CD14-positive monocyte (primary cell): ENCODE results near the gene CCDC182. TPM values are rescaled to one million over a fixed set of nuclear protein-coding genes. Genes with fewer than 3 reads are reported as not detected.

Experiments used
- DNase-seq, 3 donors: peaks; one replicate each; pipeline ENCODE4 v3.0.0-alpha.2; 2011 to 2022
- H2AFZ ChIP-seq: 2 replicates; pipeline ENCODE4 v1.6.0; 2012; ENCODE audit warnings: mild to moderate bottlenecking, low read depth, low read length, inconsistent platforms; ENCODE audit not compliant: insufficient read depth, poor library complexity, severe bottlenecking
- H3K27ac ChIP-seq, 2 donors: 1 replicate in 1 of 2; 2 replicates in 1 of 2; pipeline ENCODE4 v1.5.1; 2012 to 2013; ENCODE audit warnings: low read length in 2 of 2, control low read depth in 1 of 2, inconsistent platforms in 1 of 2, low read depth in 1 of 2, mild to moderate bottlenecking in 1 of 2
- H3K27me3 ChIP-seq, 2 donors: one replicate each; pipeline versions ENCODE4 v1.6.0 to v1.6.1; 2011 to 2013; ENCODE audit warnings: low read length in 2 of 2; ENCODE audit not compliant: control insufficient read depth in 2 of 2, insufficient read depth in 2 of 2
- H3K36me3 ChIP-seq, 2 donors: replicated peaks in 1 of 2; 1 replicate in 1 of 2; 2 replicates in 1 of 2; pipeline versions ENCODE4 v1.5.1 to v1.6.1; 2012 to 2013; ENCODE audit warnings: low read length in 2 of 2, control low read depth in 1 of 2, inconsistent platforms in 1 of 2, mild to moderate bottlenecking in 1 of 2; ENCODE audit not compliant: insufficient read depth in 2 of 2, control insufficient read depth in 1 of 2
- H3K4me1 ChIP-seq, 2 donors: 1 replicate in 1 of 2; 2 replicates in 1 of 2; pipeline versions ENCODE4 v1.5.1 to v1.6.1; 2012 to 2013; ENCODE audit warnings: low read length in 2 of 2, control low read depth in 1 of 2, inconsistent platforms in 1 of 2, mild to moderate bottlenecking in 1 of 2, moderate library complexity in 1 of 2; ENCODE audit not compliant: insufficient read depth in 2 of 2, control insufficient read depth in 1 of 2
- H3K4me2 ChIP-seq: replicated peaks from 2 replicates; pipeline ENCODE3; 2012; ENCODE audit warnings: low read length, moderate library complexity, mild to moderate bottlenecking; ENCODE audit not compliant: poor library complexity, severe bottlenecking; ENCODE audit errors: extremely low read depth
- H3K4me3 ChIP-seq, 3 experiments: fragments of 200-600 bp in 1 of 3; sonication (generic) in 1 of 3; replicated peaks in 1 of 3; 1 replicate in 2 of 3; 2 replicates in 1 of 3; pipeline ENCODE4 v1.5.1; 2011 to 2013; ENCODE audit warnings: low read length in 3 of 3, mild to moderate bottlenecking in 3 of 3, control low read depth in 2 of 3, low read depth in 2 of 3, inconsistent platforms in 1 of 3, moderate library complexity in 1 of 3
- H3K79me2 ChIP-seq: 2 replicates; pipeline ENCODE4 v1.6.0; 2012; ENCODE audit warnings: mild to moderate bottlenecking, control low read depth, inconsistent platforms, low read length, moderate library complexity; ENCODE audit not compliant: insufficient read depth
- H3K9ac ChIP-seq: 2 replicates; pipeline ENCODE4 v1.6.0; 2017; ENCODE audit warnings: low read length, mild to moderate bottlenecking; ENCODE audit not compliant: insufficient read depth, poor library complexity, severe bottlenecking
- H3K9me3 ChIP-seq, 2 donors: replicated peaks in 1 of 2; 1 replicate in 1 of 2; 2 replicates in 1 of 2; pipeline versions ENCODE4 v1.5.1 to v1.6.1; 2012 to 2013; ENCODE audit warnings: low read length in 2 of 2, control low read depth in 1 of 2; ENCODE audit not compliant: control insufficient read depth in 1 of 2, insufficient read depth in 1 of 2
- H4K20me1 ChIP-seq: 2 replicates; pipeline ENCODE4 v1.6.0; 2012; ENCODE audit warnings: mild to moderate bottlenecking, low read length, control low read depth, moderate library complexity; ENCODE audit not compliant: insufficient read depth
- H3K27ac Mint-ChIP-seq, 7 donors: one replicate each; pipeline ENCODE4 v1.8.0; 2020; ENCODE audit warnings: mild to moderate bottlenecking in 7 of 7, mixed read lengths in 7 of 7, moderate library complexity in 6 of 7, inconsistent platforms in 2 of 7
- H3K27me3 Mint-ChIP-seq, 3 donors: one replicate each; pipeline ENCODE4 v1.8.0; 2021 to 2022; ENCODE audit warnings: low read depth in 3 of 3, mild to moderate bottlenecking in 3 of 3, mixed read lengths in 3 of 3, moderate library complexity in 3 of 3, inconsistent platforms in 1 of 3
- H3K36me3 Mint-ChIP-seq, 2 donors: one replicate each; pipeline ENCODE4 v1.8.0; 2020; ENCODE audit warnings: mixed read lengths in 2 of 2, inconsistent platforms in 1 of 2, mild to moderate bottlenecking in 1 of 2
- H3K4me1 Mint-ChIP-seq: one replicate; pipeline ENCODE4 v1.8.0; 2020; ENCODE audit warnings: mild to moderate bottlenecking, mixed read lengths
- H3K4me3 Mint-ChIP-seq, 2 donors: one replicate each; pipeline ENCODE4 v1.8.0; 2020; ENCODE audit warnings: mild to moderate bottlenecking in 2 of 2, mixed read lengths in 2 of 2, moderate library complexity in 1 of 2
- H3K9me3 Mint-ChIP-seq, 7 donors: one replicate each; pipeline ENCODE4 v1.8.0; 2020 to 2022; ENCODE audit warnings: mixed read lengths in 7 of 7, mild to moderate bottlenecking in 6 of 7, moderate library complexity in 6 of 7, inconsistent platforms in 2 of 7
- CTCF ChIP-seq: fragments of 200-600 bp; IDR thresholded peaks from one replicate; pipeline ENCODE4 v1.8.0; 2022; ENCODE audit warnings: antibody characterized with exemption, mild to moderate bottlenecking
- WGBS: methylation state at CpG from one replicate; pipeline ENCODE4 v1.1.5; 2013; ENCODE audit warnings: missing lambda C conversion rate; ENCODE audit not compliant: insufficient coverage; 5-methylcytosine and 5-hydroxymethylcytosine counted together
- intact Hi-C, 2 donors: fragments of 100-400 bp; cut with micrococcal nuclease; formaldehyde crosslinking; loops; one replicate each; pipeline versions ENCODE4 v1.15.0 to v1.15.1; 2023
- polyA plus RNA-seq, 3 donors: library from polyadenylated mRNA; depleted of rRNA in 1 of 3; unstranded in 2 of 3; stranded (reverse) in 1 of 3; fragments of 300-500 nt in 2 of 3; fragments of >200 nt in 1 of 3; fragmentation: Illumina TruSeq in 2 of 3; gene quantifications; 1 replicate in 2 of 3; 2 replicates in 1 of 3; pipeline ENCODE4 v1.2.3, GENCODE V29; 2012 to 2021

The CCDC182 gene
- polyA plus RNA-seq, 3 donors: not detected

GRCh38 chr17:57737450-57737849 lies 7.6 kb downstream of the CCDC182 start:
- no peak overlapping the region for H3K4me3 ChIP-seq
- intact Hi-C loops: no loop called here
- H3K4me1 Mint-ChIP-seq: no peaks in the 10 kb centered on the region
- H3K79me2 ChIP-seq: no peaks in the 10 kb centered on the region
- H3K4me3 Mint-ChIP-seq: no peak overlapping the region
- no peaks in the 10 kb centered on the region for H3K9me3 ChIP-seq
- H3K4me2 ChIP-seq: no peak overlapping the region
- peaks cover 0 to 7% (median 2%) of the 10 kb centered on the region in 3 donors for H3K27me3 Mint-ChIP-seq
- TF ChIP-seq CTCF: no peak
- no peak overlapping the region for H3K9ac ChIP-seq
- no peak overlapping the region for H3K27ac ChIP-seq
- WGBS: no CpG with 5 or more reads among the region's 3 CpGs
- no peak overlapping the region for H3K27ac Mint-ChIP-seq
- no peaks in the 10 kb centered on the region for H4K20me1 ChIP-seq
- no peak overlapping the region for H2AFZ ChIP-seq
- no peaks in the 10 kb centered on the region for H3K4me1 ChIP-seq
- no peaks in the 10 kb centered on the region for H3K9me3 Mint-ChIP-seq
- H3K27me3 ChIP-seq: no peaks in the 10 kb centered on the region
- DNase-seq: no peak
- H3K36me3 Mint-ChIP-seq: no peaks in the 10 kb centered on the region
- H3K36me3 ChIP-seq: no peaks in the 10 kb centered on the region

GRCh38 chr17:57735707-57736106 lies 9.4 kb downstream of the CCDC182 start:
- no peak overlapping the region for H2AFZ ChIP-seq
- TF ChIP-seq CTCF: no peak
- Mint-ChIP-seq H3K27ac (no peak overlapping the region), H3K9me3 (no peaks in the 10 kb centered on the region), H3K4me3 (no peak overlapping the region), H3K27me3 (peaks cover 0 to 7% (median 6%) of the 10 kb centered on the region in 3 donors), H3K4me1 (no peaks in the 10 kb centered on the region), H3K36me3 (no peaks in the 10 kb centered on the region)
- no peak overlapping the region for H3K4me3 ChIP-seq
- no peak overlapping the region for H3K27ac ChIP-seq
- no peaks in the 10 kb centered on the region for H3K4me1 ChIP-seq
- H3K9me3 ChIP-seq: no peaks in the 10 kb centered on the region
- DNase-seq: no peak
- H4K20me1 ChIP-seq: no peaks in the 10 kb centered on the region
- no peaks in the 10 kb centered on the region for H3K27me3 ChIP-seq
- intact Hi-C loops: no loop called here
- no peak overlapping the region for H3K4me2 ChIP-seq
- no peaks in the 10 kb centered on the region for H3K79me2 ChIP-seq
- H3K9ac ChIP-seq: no peak overlapping the region
- H3K36me3 ChIP-seq: no peaks in the 10 kb centered on the region
- 50% methylated on average over 1 of the region's 6 CpGs for WGBS
